Heart left ventricle (tissue), 16 donors: ENCODE data around the gene SPEG. TPM values are rescaled to one million over a fixed set of nuclear protein-coding genes. Genes with fewer than 3 reads are reported as not detected.

Experiments used
- ATAC-seq, 4 donors: fragments of 200-7000 bp; cut with Tn5 transposase; one replicate each; pipeline ENCODE4 v1.9.1; 2020 to 2022; ENCODE audit warnings: moderate library complexity in 4 of 4, mild to moderate bottlenecking in 3 of 4, moderate number of reproducible peaks in 1 of 4
- DNase-seq, 5 donors: peaks; one replicate each; pipeline ENCODE4 v3.0.0-alpha.2; 2020
- H3K27ac ChIP-seq, 12 donors: fragments of 200-600 bp; sonication (generic) in 4 of 12; one replicate each; pipeline versions ENCODE4 v1.5.0 to v1.8.0; 2016 to 2022; ENCODE audit warnings: mild to moderate bottlenecking in 2 of 12
- H3K27me3 ChIP-seq, 9 donors: fragments of 200-600 bp; sonication (generic) in 2 of 9; one replicate each; pipeline versions ENCODE4 v1.5.1 to v1.8.0; 2016 to 2022; ENCODE audit warnings: mild to moderate bottlenecking in 3 of 9
- H3K36me3 ChIP-seq, 9 donors: fragments of 200-600 bp; sonication (generic) in 2 of 9; one replicate each; pipeline versions ENCODE4 v1.5.0 to v1.8.0; 2018 to 2022; ENCODE audit warnings: mild to moderate bottlenecking in 2 of 9
- H3K4me1 ChIP-seq, 12 donors: fragments of 200-600 bp; sonication (generic) in 4 of 12; one replicate each; pipeline versions ENCODE4 v1.5.0 to v1.8.0; 2016 to 2022; ENCODE audit warnings: mild to moderate bottlenecking in 3 of 12
- H3K4me3 ChIP-seq, 12 donors: fragments of 200-600 bp; sonication (generic) in 4 of 12; one replicate each; pipeline versions ENCODE4 v1.5.0 to v1.8.0; 2017 to 2022; ENCODE audit warnings: mild to moderate bottlenecking in 9 of 12, moderate library complexity in 4 of 12
- H3K9me3 ChIP-seq, 12 donors: fragments of 200-600 bp; sonication (generic) in 4 of 12; one replicate each; pipeline versions ENCODE4 v1.5.0 to v1.8.0; 2016 to 2022; ENCODE audit warnings: mild to moderate bottlenecking in 1 of 12
- CTCF ChIP-seq, 12 donors: fragments of 200-600 bp; sonication (generic) in 4 of 12; IDR thresholded peaks; one replicate each; pipeline versions ENCODE4 v1.5.0 to v1.8.0; 2018 to 2022; ENCODE audit warnings: antibody characterized with exemption in 12 of 12, mild to moderate bottlenecking in 5 of 12
- POLR2A ChIP-seq, 2 donors: fragments of 450-650 bp; IDR thresholded peaks; one replicate each; pipeline ENCODE4 v1.6.1; 2017; ENCODE audit warnings: antibody characterized with exemption in 2 of 2, mild to moderate bottlenecking in 2 of 2, moderate library complexity in 2 of 2
- WGBS, 4 donors: extraction: QIAGEN DNeasy Blood & Tissue Kit in 2 of 4; methylation state at CpG; one replicate each; pipeline versions ENCODE4 v1.1.5 to v1.1.7; 2013 to 2018; 5-methylcytosine and 5-hydroxymethylcytosine counted together
- intact Hi-C, 10 donors: fragments of 100-400 bp; cut with DNase I; formaldehyde crosslinking; loops; one replicate each; pipeline versions ENCODE4 v1.11.1 to v1.14.2; 2022
- polyA plus RNA-seq, 2 donors: library from polyadenylated mRNA; stranded (reverse); fragments of 200-250 nt; gene quantifications; one replicate each; pipeline ENCODE4 v1.2.3, GENCODE V29; 2013
- total RNA-seq, 9 donors: library from RNA; depleted of rRNA in 2 of 9; stranded (reverse); fragments of >200 nt in 2 of 9; fragmentation: NEBNext Ultra II Directional in 3 of 9; extraction: Animal tissue kit (Norgen Biotek cat#: 25700) in 3 of 9; gene quantifications; one replicate each; pipeline versions ENCODE4 v1.1.0 to v1.2.4, GENCODE V29; 2016 to 2023
- donor health status: ischemic (EF 13 %, LVEDD 7.1; RV severe dilation, severe dysfunction).
- donor health status: healthy with polysubstance abuse.
- donor health status: DM: no; HTN: yes; CAD: no.
- donor health status: DM: no; HTN: no; CAD: no.
- donor health status: ischemic (EF 25% LVEDD 6.9; RV normal size, moderate dysfunction).
- donor health status: ischemic (EF 25% LVEDD 5.7; RV mildly dilated, moderate dysfunction).
- donor health status: healthy.
- donor health status: DM: yes; HTN: yes; CAD: no.
- donor health status: ischemic (EF 35%, LVEDD 5.7; RV mildly dilated, moderate dysfunction).
- donor health status: nonischemic (EF 11% LVEDD 7.7; RV severe dilation, severe dysfunction).
- donor health status: DM: yes; HTN: yes; CAD: no.
- donor health status: PGD.
- donor health status: ischemic (EF 29% LVEDD 5.4; RV normal size, mild dysfunction).
- donor health status: nonischemic (EF 23%, LVEDD 6.1; RV moderate dilation, normal function).

The SPEG gene
- total and polyA plus RNA-seq, 11 donors: 64.8 to 150 (median 108) TPM

GRCh38 chr2:219441451-219442255 lies 7.0 kb downstream of the SPEG start:
- no peaks in the 10 kb centered on the region for H3K9me3 ChIP-seq
- H3K36me3 ChIP-seq: no peaks in the 10 kb centered on the region
- peaks cover 0 to 76% (median 17%) of the 10 kb centered on the region in 12 donors for H3K4me1 ChIP-seq
- peak overlapping the region; percentile 17 to 96 (median 82) for H3K27ac ChIP-seq
- H3K27me3 ChIP-seq: peaks cover 0 to 36% (median 8%) of the 10 kb centered on the region in 9 donors
- intact Hi-C loops: no loop called here
- WGBS, 4 donors: 1 to 3% (median 3%) methylated on average over 23 to 78 of the region's 78 CpGs
- DNase-seq: peak in 4 of 5 donors; percentile 64 to 77 (median 71)
- peak; percentile 17 to 57 (median 45) for ATAC-seq
- peak overlapping the region; percentile 39 to 63 (median 52) for H3K4me3 ChIP-seq
- TF ChIP-seq POLR2A (IDR thresholded peaks at IDR 0.05): peak in 1 of 2 donors; percentile 28
- no peak for TF ChIP-seq CTCF (IDR thresholded peaks at IDR 0.05)

GRCh38 chr2:219442256-219443015 lies 7.8 kb downstream of the SPEG start:
- DNase-seq (peak in 1 of 5 donors; percentile 22), ATAC-seq (no peak)
- Histone ChIP-seq H3K36me3 (no peaks in the 10 kb centered on the region), H3K27ac (peak overlapping the region in 10 of 12 donors; percentile 68 to 96 (median 85)), H3K27me3 (peaks cover 0 to 34% (median 8%) of the 10 kb centered on the region in 9 donors), H3K4me1 (peaks cover 0 to 78% (median 17%) of the 10 kb centered on the region in 12 donors), H3K4me3 (peak overlapping the region; percentile 39 to 63 (median 52)), H3K9me3 (no peaks in the 10 kb centered on the region)
- TF ChIP-seq CTCF (IDR thresholded peaks at IDR 0.05) (no peak), POLR2A (IDR thresholded peaks at IDR 0.05) (no peak)
- intact Hi-C loops: no loop called here
- WGBS, 4 donors: 9 to 12% (median 11%) methylated on average over 28 to 35 of the region's 35 CpGs

- no peaks in the 10 kb centered on the region for H3K9me3 ChIP-seq
- intact Hi-C loops: no loop called here
- 76 to 86% (median 81%) methylated on average over 12 of the region's 12 CpGs for WGBS, 4 donors
- no peak for TF ChIP-seq POLR2A (IDR thresholded peaks at IDR 0.05)
- TF ChIP-seq CTCF (IDR thresholded peaks at IDR 0.05): no peak
- DNase-seq: peak in 2 of 5 donors; percentile 16 to 33
- peaks cover 0 to 76% (median 17%) of the 10 kb centered on the region in 12 donors for H3K4me1 ChIP-seq
- H3K27ac ChIP-seq: peak overlapping the region in 5 of 12 donors; percentile 34 to 96 (median 90)
- H3K27me3 ChIP-seq: peaks cover 0 to 41% (median 8%) of the 10 kb centered on the region in 9 donors
- no peaks in the 10 kb centered on the region for H3K36me3 ChIP-seq
- ATAC-seq: no peak
- H3K4me3 ChIP-seq: peak overlapping the region in 2 of 12 donors; percentile 63
These were observed 8.5 kb downstream of the SPEG start for GRCh38 chr2:219443016-219443696.
